ENCODE measurements around the gene RNF31. TPM values are rescaled to one million over a fixed set of nuclear protein-coding genes. Genes with fewer than 3 reads are reported as not detected.
"Not testable (repeated sequence)": the region's sequence is repeated elsewhere in the genome, so short reads cannot be mapped to it uniquely, and the experiment has no call there.

The RNF31 gene
- total RNA-seq, 4 donors from 2014 or later: 19.0 to 38.9 (median 32.0) TPM

DNA sequence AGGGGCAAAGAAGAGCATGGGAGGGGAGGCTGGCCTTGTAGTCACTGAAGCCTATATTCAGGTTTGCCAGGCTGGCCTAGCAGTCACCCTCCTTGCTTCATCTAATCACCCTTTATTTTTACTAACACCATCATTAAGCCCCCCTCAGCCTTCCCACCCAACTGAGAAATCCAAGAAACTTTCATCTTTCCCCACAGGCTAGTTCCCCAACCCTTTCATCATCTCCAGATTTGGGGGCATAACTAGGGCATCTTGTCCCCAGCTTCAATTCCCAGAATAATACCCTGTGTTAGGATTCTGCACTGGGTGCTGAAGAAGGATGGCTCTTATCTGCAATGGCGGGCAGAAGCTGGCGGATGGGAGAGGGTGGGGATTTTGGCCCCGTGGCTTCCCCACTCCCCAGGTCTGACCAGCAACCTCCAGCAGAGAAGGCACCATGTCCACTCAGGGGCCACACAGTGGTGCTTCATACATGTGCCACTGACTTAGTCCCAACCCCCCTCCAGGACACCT lies 46.3 kb upstream of the RNF31 start:
- no peak for ATAC-seq
- WGBS, 2 donors (ENCODE audit: low coverage in 1 of 2): no CpG with 5 or more reads among the region's 3 CpGs
- TF ChIP-seq EP300 (IDR thresholded peaks at IDR 0.05): no peak
- no peak for TF ChIP-seq POLR2AphosphoS5 (IDR thresholded peaks at IDR 0.05)
- TF ChIP-seq POLR2A (IDR thresholded peaks at IDR 0.05): no peak
- TF ChIP-seq, protein P1, sequence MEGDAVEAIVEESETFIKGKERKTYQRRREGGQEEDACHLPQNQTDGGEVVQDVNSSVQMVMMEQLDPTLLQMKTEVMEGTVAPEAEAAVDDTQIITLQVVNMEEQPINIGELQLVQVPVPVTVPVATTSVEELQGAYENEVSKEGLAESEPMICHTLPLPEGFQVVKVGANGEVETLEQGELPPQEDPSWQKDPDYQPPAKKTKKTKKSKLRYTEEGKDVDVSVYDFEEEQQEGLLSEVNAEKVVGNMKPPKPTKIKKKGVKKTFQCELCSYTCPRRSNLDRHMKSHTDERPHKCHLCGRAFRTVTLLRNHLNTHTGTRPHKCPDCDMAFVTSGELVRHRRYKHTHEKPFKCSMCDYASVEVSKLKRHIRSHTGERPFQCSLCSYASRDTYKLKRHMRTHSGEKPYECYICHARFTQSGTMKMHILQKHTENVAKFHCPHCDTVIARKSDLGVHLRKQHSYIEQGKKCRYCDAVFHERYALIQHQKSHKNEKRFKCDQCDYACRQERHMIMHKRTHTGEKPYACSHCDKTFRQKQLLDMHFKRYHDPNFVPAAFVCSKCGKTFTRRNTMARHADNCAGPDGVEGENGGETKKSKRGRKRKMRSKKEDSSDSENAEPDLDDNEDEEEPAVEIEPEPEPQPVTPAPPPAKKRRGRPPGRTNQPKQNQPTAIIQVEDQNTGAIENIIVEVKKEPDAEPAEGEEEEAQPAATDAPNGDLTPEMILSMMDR (IDR thresholded peaks at IDR 0.05): no peak

DNA sequence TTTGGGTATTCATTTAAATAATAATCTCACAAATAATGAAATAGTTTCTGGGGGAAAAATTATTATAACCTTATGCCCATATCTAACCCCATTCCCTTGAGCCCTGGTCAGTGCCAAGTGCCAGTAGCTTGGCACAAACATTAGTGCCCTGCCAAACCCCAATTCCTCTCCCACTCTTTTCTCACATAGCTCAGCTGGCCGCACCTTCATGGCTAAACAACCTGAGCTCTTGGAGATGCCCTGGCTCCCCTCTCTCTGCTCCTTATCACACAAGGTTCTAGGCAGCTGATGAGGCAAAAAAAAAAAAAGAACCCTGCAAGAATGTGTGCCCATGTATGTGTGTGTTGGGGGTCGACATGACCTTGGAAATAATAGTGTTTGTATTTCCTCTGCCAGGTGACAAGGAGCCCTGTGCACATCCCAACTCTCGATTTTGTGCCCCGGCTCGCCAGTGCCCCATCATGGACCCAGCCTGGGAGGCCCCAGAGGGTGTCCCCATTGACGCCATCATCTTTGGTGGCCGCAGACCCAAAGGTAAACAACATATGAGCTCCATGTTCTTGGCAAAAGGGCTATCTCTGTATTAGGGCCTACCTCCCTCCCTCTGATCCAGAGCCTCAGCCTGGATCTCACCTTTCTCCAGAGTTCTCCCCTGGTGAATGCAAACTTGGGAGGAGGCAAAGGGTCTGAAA lies 44.8 kb upstream of the RNF31 start:
- Histone ChIP-seq H3K27me3 (no peaks in the 10 kb centered on the region), H3K9me3 (no peaks in the 10 kb centered on the region), H3K36me3 (peaks cover 0 to 54% of the 10 kb centered on the region in 2 donors), H3K27ac (no peak overlapping the region), H3K4me1 (no peaks in the 10 kb centered on the region), H3K4me3 (no peak overlapping the region)
- WGBS, 2 donors (ENCODE audit: low coverage in 1 of 2): 93 to 100% methylated on average over 5 to 6 of the region's 7 CpGs
- TF ChIP-seq POLR2AphosphoS5 (IDR thresholded peaks at IDR 0.05): no peak
- TF ChIP-seq, protein P1 (IDR thresholded peaks at IDR 0.05): no peak
- no peak for TF ChIP-seq POLR2A (IDR thresholded peaks at IDR 0.05)
- no peak for TF ChIP-seq EP300 (IDR thresholded peaks at IDR 0.05)
- no peak for ATAC-seq

More for the DNA sequence above, 46.3 kb upstream of the RNF31 start:
- Histone ChIP-seq H3K36me3 (peaks cover 0 to 54% of the 10 kb centered on the region in 2 donors), H3K4me3 (no peak overlapping the region), H3K4me1 (no peaks in the 10 kb centered on the region), H3K9me3 (no peaks in the 10 kb centered on the region), H3K27ac (no peak overlapping the region), H3K27me3 (no peaks in the 10 kb centered on the region)

DNA sequence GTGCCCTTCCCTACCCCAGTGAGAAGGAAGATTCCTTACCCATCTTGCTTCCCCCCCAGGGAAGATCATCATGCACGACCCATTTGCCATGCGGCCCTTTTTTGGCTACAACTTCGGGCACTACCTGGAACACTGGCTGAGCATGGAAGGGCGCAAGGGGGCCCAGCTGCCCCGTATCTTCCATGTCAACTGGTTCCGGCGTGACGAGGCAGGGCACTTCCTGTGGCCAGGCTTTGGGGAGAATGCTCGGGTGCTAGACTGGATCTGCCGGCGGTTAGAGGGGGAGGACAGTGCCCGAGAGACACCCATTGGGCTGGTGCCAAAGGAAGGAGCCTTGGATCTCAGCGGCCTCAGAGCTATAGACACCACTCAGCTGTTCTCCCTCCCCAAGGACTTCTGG lies 43.8 kb upstream of the RNF31 start:
- WGBS, 2 donors (ENCODE audit: low coverage in 1 of 2): 86% methylated on average over 5 of the region's 13 CpGs; no CpG with 5 or more reads in 1 of the 2 donors
- no peak for ATAC-seq
- Histone ChIP-seq H3K27ac (no peak overlapping the region), H3K36me3 (peaks cover 0 to 45% of the 10 kb centered on the region in 2 donors), H3K4me1 (peaks cover 0 to 3% (median 0%) of the 10 kb centered on the region in 3 donors), H3K27me3 (no peaks in the 10 kb centered on the region), H3K4me3 (no peak overlapping the region), H3K9me3 (no peaks in the 10 kb centered on the region)
- TF ChIP-seq, protein P1 (IDR thresholded peaks at IDR 0.05): no peak
- TF ChIP-seq EP300 (IDR thresholded peaks at IDR 0.05) (no peak), POLR2AphosphoS5 (IDR thresholded peaks at IDR 0.05) (no peak), POLR2A (IDR thresholded peaks at IDR 0.05) (no peak)

DNA sequence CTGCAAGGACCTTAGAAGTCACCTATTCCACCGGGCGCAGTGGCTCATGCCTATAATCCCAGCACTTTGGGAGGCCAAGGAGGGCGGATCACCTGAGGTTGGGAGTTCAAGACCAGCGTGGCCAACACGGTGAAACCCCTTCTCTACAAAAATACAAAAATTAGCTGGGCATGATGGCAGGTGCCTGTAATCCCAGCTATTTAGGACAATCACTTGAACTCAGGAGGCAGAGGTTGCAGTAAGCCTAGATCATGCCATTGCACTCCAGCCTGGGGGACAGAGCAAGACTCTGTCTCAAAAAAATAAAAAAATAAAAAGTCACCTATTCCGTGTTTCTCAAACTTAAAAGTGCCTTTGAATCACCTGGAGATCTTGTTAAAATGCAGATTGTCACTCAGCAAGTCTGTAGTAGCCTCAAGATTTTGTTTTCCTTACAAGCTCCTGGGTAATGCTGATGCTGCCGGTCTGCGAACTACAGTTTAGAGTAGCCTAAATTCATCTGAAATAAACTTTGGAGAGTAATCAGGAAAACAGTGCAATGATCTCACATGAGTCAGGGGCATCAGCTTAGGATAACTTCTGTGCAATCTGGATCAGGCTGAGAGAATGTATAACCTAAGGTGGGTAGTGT lies 41.6 kb upstream of the RNF31 start:
- not testable (repeated sequence) for ATAC-seq

DNA sequence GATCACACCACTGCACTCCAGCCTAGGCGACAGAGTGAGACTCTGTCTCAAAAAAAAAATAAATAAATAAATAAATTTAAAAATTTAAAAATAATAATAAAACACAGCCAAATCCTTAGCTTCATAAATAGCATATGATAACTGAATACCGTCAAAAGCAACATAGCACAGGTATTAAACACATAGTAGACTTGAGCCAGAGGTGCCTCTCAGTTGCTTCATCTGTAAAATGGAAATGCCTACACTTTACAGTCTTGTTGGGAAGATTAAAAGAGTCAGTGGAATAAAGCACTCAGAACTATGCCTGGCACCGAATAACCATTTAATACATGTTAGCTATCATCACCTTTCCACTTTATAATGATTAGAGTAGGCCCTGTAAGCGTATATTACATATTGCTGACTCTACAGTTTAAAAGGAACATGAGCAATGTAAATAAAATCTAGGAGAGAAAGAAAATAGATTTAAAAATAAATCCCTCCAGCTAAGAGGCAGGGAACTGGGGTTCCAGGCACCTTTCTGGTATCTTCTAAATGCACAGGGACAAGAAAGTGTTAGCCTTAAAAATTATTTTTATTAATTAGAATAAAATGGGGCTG lies 40.5 kb upstream of the RNF31 start:
- Histone ChIP-seq H3K27ac (no peak overlapping the region), H3K4me3 (no peak overlapping the region), H3K36me3 (peaks cover 0 to 20% of the 10 kb centered on the region in 2 donors), H3K4me1 (peaks cover 0 to 11% (median 0%) of the 10 kb centered on the region in 3 donors), H3K9me3 (no peaks in the 10 kb centered on the region), H3K27me3 (no peaks in the 10 kb centered on the region)
- 89 to 96% methylated on average over 4 of the region's 4 CpGs for WGBS, 2 donors (ENCODE audit: low coverage in 1 of 2)
- no peak for ATAC-seq
- no peak for TF ChIP-seq POLR2AphosphoS5 (IDR thresholded peaks at IDR 0.05)
- no peak for TF ChIP-seq POLR2A (IDR thresholded peaks at IDR 0.05)
- no peak for TF ChIP-seq EP300 (IDR thresholded peaks at IDR 0.05)
- TF ChIP-seq, protein P1 (IDR thresholded peaks at IDR 0.05): no peak

More for the DNA sequence above, 41.6 kb upstream of the RNF31 start:
- Histone ChIP-seq H3K36me3 (peaks cover 0 to 22% of the 10 kb centered on the region in 2 donors), H3K4me1 (peaks cover 0 to 11% (median 0%) of the 10 kb centered on the region in 3 donors)
- 57 to 84% methylated on average over 1 to 8 of the region's 8 CpGs for WGBS, 2 donors (ENCODE audit: low coverage in 1 of 2)
- H3K27me3 ChIP-seq, H3K27ac ChIP-seq, H3K4me3 ChIP-seq, H3K9me3 ChIP-seq: not testable (repeated sequence)

Data from gastroesophageal sphincter (tissue), 4 donors.